H9 (cell line): Measurements from ENCODE around the gene SETDB1. TPM values are rescaled to one million over a fixed set of nuclear protein-coding genes. Genes with fewer than 3 reads are reported as not detected.

ENCODE experiments used
- DNase-seq: peaks from one replicate; pipeline ENCODE4 v3.0.0-alpha.2; 2017
- H2AFZ ChIP-seq: one replicate; pipeline ENCODE4 v1.6.1; 2013; ENCODE audit warnings: mild to moderate bottlenecking, low read length, control low read depth, moderate library complexity
- H2AK5ac ChIP-seq: 2 replicates; pipeline ENCODE4 v1.6.1; 2013; ENCODE audit warnings: low read length, control low read depth, mixed read lengths; ENCODE audit not compliant: insufficient read length
- H2BK120ac ChIP-seq: one replicate; pipeline ENCODE4 v1.6.1; 2013; ENCODE audit warnings: low read depth, mild to moderate bottlenecking, low read length, control low read depth, inconsistent platforms; ENCODE audit not compliant: poor library complexity, severe bottlenecking
- H2BK12ac ChIP-seq: 2 replicates; pipeline ENCODE4 v1.6.1; 2013; ENCODE audit warnings: low read length, control low read depth, mixed read lengths, low read depth; ENCODE audit not compliant: insufficient read length
- H2BK15ac ChIP-seq: 2 replicates; pipeline ENCODE4 v1.6.1; 2013; ENCODE audit warnings: low read depth, low read length, control low read depth
- H2BK20ac ChIP-seq: one replicate; pipeline ENCODE4 v1.6.1; 2013; ENCODE audit warnings: low read depth, mild to moderate bottlenecking, low read length, control low read depth, inconsistent platforms; ENCODE audit not compliant: poor library complexity, severe bottlenecking
- H2BK5ac ChIP-seq: 2 replicates; pipeline ENCODE4 v1.6.1; 2013; ENCODE audit warnings: low read length, control low read depth, mixed read lengths; ENCODE audit not compliant: insufficient read length
- H3K14ac ChIP-seq: 2 replicates; pipeline ENCODE4 v1.6.1; 2013; ENCODE audit warnings: low read length, control low read depth; ENCODE audit not compliant: insufficient read depth
- H3K18ac ChIP-seq: 2 replicates; pipeline ENCODE4 v1.6.1; 2013; ENCODE audit warnings: low read depth, mild to moderate bottlenecking, mixed read lengths, low read length, control low read depth; ENCODE audit not compliant: insufficient read length
- H3K23ac ChIP-seq: 2 replicates; pipeline ENCODE4 v1.6.1; 2013; ENCODE audit warnings: low read length, control low read depth, mixed read lengths, low read depth; ENCODE audit not compliant: insufficient read length
- H3K23me2 ChIP-seq: 2 replicates; pipeline ENCODE4 v1.6.1; 2013; ENCODE audit warnings: low read depth, mild to moderate bottlenecking, mixed read lengths, low read length, control low read depth; ENCODE audit not compliant: insufficient read length, poor library complexity, severe bottlenecking
- H3K27ac ChIP-seq: 2 replicates; pipeline ENCODE4 v1.5.1; 2013; ENCODE audit warnings: low read length, control low read depth, mixed read lengths, low read depth; ENCODE audit not compliant: insufficient read length
- H3K27me3 ChIP-seq: 2 replicates; pipeline ENCODE4 v1.6.1; 2013; ENCODE audit warnings: low read length, control low read depth, inconsistent platforms; ENCODE audit not compliant: insufficient read depth
- H3K4ac ChIP-seq: 2 replicates; pipeline ENCODE4 v1.6.1; 2013; ENCODE audit warnings: low read depth, mild to moderate bottlenecking, control low read depth, inconsistent platforms, low read length, moderate library complexity
- H3K4me1 ChIP-seq: 2 replicates; pipeline ENCODE4 v1.6.1; 2013; ENCODE audit warnings: low read length, control low read depth, inconsistent platforms; ENCODE audit not compliant: insufficient read depth
- H3K4me2 ChIP-seq: 2 replicates; pipeline ENCODE4 v1.6.1; 2013; ENCODE audit warnings: low read length, control low read depth, mixed read lengths; ENCODE audit not compliant: insufficient read length, insufficient read depth
- H3K56ac ChIP-seq: 2 replicates; pipeline ENCODE4 v1.6.1; 2013; ENCODE audit warnings: low read depth, mild to moderate bottlenecking, mixed read lengths, low read length, control low read depth; ENCODE audit not compliant: insufficient read length
- H3K79me1 ChIP-seq: 2 replicates; pipeline ENCODE4 v1.6.1; 2013; ENCODE audit warnings: low read depth, mild to moderate bottlenecking, moderate library complexity, low read length, control low read depth, inconsistent platforms; ENCODE audit not compliant: insufficient read depth, poor library complexity, severe bottlenecking
- H3K79me2 ChIP-seq: 2 replicates; pipeline ENCODE4 v1.6.1; 2013; ENCODE audit warnings: low read length, control low read depth, inconsistent platforms; ENCODE audit not compliant: insufficient read depth
- H3K9ac ChIP-seq: 2 replicates; pipeline ENCODE4 v1.6.1; 2013; ENCODE audit warnings: low read length, control low read depth, mixed read lengths; ENCODE audit not compliant: insufficient read length; ENCODE audit errors: extremely low read depth
- H3K9me3 ChIP-seq: one replicate; pipeline ENCODE4 v1.6.1; 2013; ENCODE audit warnings: low read depth, low read length, inconsistent platforms; ENCODE audit not compliant: control insufficient read depth
- H3T11ph ChIP-seq: one replicate; pipeline ENCODE4 v1.6.1; 2013; ENCODE audit warnings: mild to moderate bottlenecking, low read length, control low read depth, inconsistent platforms
- H4K20me1 ChIP-seq: one replicate; pipeline ENCODE4 v1.6.1; 2013; ENCODE audit not compliant: control insufficient read depth, insufficient read length, insufficient read depth
- H4K5ac ChIP-seq: 2 replicates; pipeline ENCODE4 v1.6.1; 2013; ENCODE audit warnings: low read depth, mild to moderate bottlenecking, mixed read lengths, low read length, control low read depth; ENCODE audit not compliant: insufficient read length
- H4K8ac ChIP-seq: replicated peaks from 2 replicates; pipeline ENCODE4 v1.6.1; 2013; ENCODE audit warnings: low read length, control low read depth, mixed read lengths, low read depth; ENCODE audit not compliant: insufficient read length
- H4K91ac ChIP-seq: 2 replicates; pipeline ENCODE4 v1.6.1; 2013; ENCODE audit warnings: low read depth, mild to moderate bottlenecking, moderate library complexity, mixed read lengths, low read length, control low read depth; ENCODE audit not compliant: insufficient read length
- H3K27ac Mint-ChIP-seq, 3 experiments: 2 replicates in 2 of 3; 3 replicates in 1 of 3; pipeline ENCODE4 v1.8.0; 2020 to 2021; ENCODE audit warnings: mixed read lengths in 3 of 3, mild to moderate bottlenecking in 1 of 3, moderate library complexity in 1 of 3
- H3K27me3 Mint-ChIP-seq: 2 replicates; pipeline ENCODE4 v1.8.0; 2021; ENCODE audit warnings: low read depth, mild to moderate bottlenecking, moderate library complexity, mixed read lengths
- H3K36me3 Mint-ChIP-seq, 3 experiments: 2 replicates in 2 of 3; 3 replicates in 1 of 3; pipeline ENCODE4 v1.8.0; 2020 to 2021; ENCODE audit warnings: low read depth in 3 of 3, mixed read lengths in 3 of 3; ENCODE audit not compliant: insufficient read depth in 1 of 3
- H3K4me1 Mint-ChIP-seq, 2 experiments: 2 replicates each; pipeline ENCODE4 v1.8.0; 2020; ENCODE audit warnings: mixed read lengths in 2 of 2
- H3K4me3 Mint-ChIP-seq, 2 experiments: 2 replicates in 1 of 2; 3 replicates in 1 of 2; pipeline ENCODE4 v1.8.0; 2020 to 2021; ENCODE audit warnings: mild to moderate bottlenecking in 2 of 2, mixed read lengths in 2 of 2, moderate library complexity in 1 of 2
- H3K9me3 Mint-ChIP-seq, 2 experiments: 2 replicates in 1 of 2; 3 replicates in 1 of 2; pipeline ENCODE4 v1.8.0; 2020; ENCODE audit warnings: mild to moderate bottlenecking in 2 of 2, mixed read lengths in 2 of 2, moderate library complexity in 1 of 2
- WGBS: extraction: QIAGEN DNeasy Blood & Tissue Kit; methylation state at CpG from one replicate; pipeline ENCODE4 v1.1.7; 2013; ENCODE audit warnings: missing lambda C conversion rate, low lambda C conversion rate, mixed read lengths; ENCODE audit not compliant: insufficient read length; ENCODE audit errors: extremely low coverage; 5-methylcytosine and 5-hydroxymethylcytosine counted together
- total RNA-seq: library from RNA; stranded (reverse); gene quantifications from 2 replicates; pipeline ENCODE4 v1.2.1, GENCODE V29; 2021
- TF ChIP-seq, protein P1 (sequence below): fragments of 200-600 bp; sonication (generic); conservative IDR thresholded peaks from 3 replicates; pipeline ENCODE4 v1.8.0; 2021; ENCODE audit warnings: antibody characterized with exemption, mild to moderate bottlenecking

The SETDB1 gene
- total RNA-seq, 1 experiment from 2014 or later: 62.1 TPM

- Mint-ChIP-seq H3K9me3 (no peaks in the 10 kb centered on the region), H3K27me3 (no peaks in the 10 kb centered on the region; the same call in none of the 2 replicates), H3K4me3 (no peak overlapping the region), H3K4me1 (peaks cover 5 to 8% of the 10 kb centered on the region in 2 experiments), H3K27ac (peak overlapping the region in 1 of 3 experiments; percentile 73; a peak in 3 of 7 replicates), H3K36me3 (peaks cover 66 to 98% (median 97%) of the 10 kb centered on the region in 3 experiments)
- Histone ChIP-seq H4K20me1 (no peaks in the 10 kb centered on the region), H2AK5ac (no peak overlapping the region), H3K9ac (no peak overlapping the region), H4K5ac (no peak overlapping the region), H3K27ac (no peak overlapping the region), H3K79me1 (no peaks in the 10 kb centered on the region), H4K91ac (no peak overlapping the region), H3T11ph (no peak overlapping the region), H3K9me3 (no peaks in the 10 kb centered on the region), H3K23me2 (no peaks in the 10 kb centered on the region), H3K56ac (no peak overlapping the region), H3K4ac (no peak overlapping the region), H3K14ac (no peak overlapping the region), H2BK20ac (no peak overlapping the region), H2BK12ac (no peak overlapping the region), H2BK15ac (no peak overlapping the region), H3K79me2 (no peaks in the 10 kb centered on the region), H2BK5ac (no peak overlapping the region), H2AFZ (no peak overlapping the region), H3K18ac (no peak overlapping the region), H3K27me3 (no peaks in the 10 kb centered on the region), H3K23ac (no peak overlapping the region), H3K4me2 (no peak overlapping the region), H2BK120ac (no peak overlapping the region), H4K8ac (no peak overlapping the region), H3K4me1 (no peaks in the 10 kb centered on the region)
- TF ChIP-seq, protein P1, sequence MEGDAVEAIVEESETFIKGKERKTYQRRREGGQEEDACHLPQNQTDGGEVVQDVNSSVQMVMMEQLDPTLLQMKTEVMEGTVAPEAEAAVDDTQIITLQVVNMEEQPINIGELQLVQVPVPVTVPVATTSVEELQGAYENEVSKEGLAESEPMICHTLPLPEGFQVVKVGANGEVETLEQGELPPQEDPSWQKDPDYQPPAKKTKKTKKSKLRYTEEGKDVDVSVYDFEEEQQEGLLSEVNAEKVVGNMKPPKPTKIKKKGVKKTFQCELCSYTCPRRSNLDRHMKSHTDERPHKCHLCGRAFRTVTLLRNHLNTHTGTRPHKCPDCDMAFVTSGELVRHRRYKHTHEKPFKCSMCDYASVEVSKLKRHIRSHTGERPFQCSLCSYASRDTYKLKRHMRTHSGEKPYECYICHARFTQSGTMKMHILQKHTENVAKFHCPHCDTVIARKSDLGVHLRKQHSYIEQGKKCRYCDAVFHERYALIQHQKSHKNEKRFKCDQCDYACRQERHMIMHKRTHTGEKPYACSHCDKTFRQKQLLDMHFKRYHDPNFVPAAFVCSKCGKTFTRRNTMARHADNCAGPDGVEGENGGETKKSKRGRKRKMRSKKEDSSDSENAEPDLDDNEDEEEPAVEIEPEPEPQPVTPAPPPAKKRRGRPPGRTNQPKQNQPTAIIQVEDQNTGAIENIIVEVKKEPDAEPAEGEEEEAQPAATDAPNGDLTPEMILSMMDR: no peak
- no CpG with 5 or more reads among the region's 10 CpGs for WGBS
- DNase-seq: no peak
These were observed 37.4 kb downstream of the SETDB1 start for GRCh38 chr1:150963321-150964163.
